Lung (tissue), 12 donors: Measurements from ENCODE around the gene MYO5C. TPM values are rescaled to one million over a fixed set of nuclear protein-coding genes. Genes with fewer than 3 reads are reported as not detected.

Experiments
- ATAC-seq: fragments of 200-7000 bp; cut with Tn5 transposase; one replicate; pipeline ENCODE4 v1.9.1; 2020; ENCODE audit warnings: moderate number of reproducible peaks; ENCODE audit not compliant: insufficient read depth, low FRiP score
- DNase-seq, 3 donors: peaks; one replicate each; pipeline ENCODE4 v3.0.0-alpha.2; 2013 to 2017
- H3K27ac ChIP-seq, 2 donors: one replicate each; pipeline ENCODE4 v1.5.1; 2013; ENCODE audit warnings: mild to moderate bottlenecking in 2 of 2, moderate library complexity in 2 of 2, control low read depth in 1 of 2, inconsistent platforms in 1 of 2, low read depth in 1 of 2, low read length in 1 of 2
- H3K27me3 ChIP-seq, 3 donors: one replicate each; pipeline ENCODE4 v1.5.1; 2013; ENCODE audit warnings: low read length in 2 of 3; ENCODE audit not compliant: control insufficient read depth in 3 of 3, insufficient read depth in 3 of 3
- H3K36me3 ChIP-seq, 4 donors: one replicate each; pipeline ENCODE4 v1.5.1; 2013; ENCODE audit warnings: low read length in 4 of 4, mild to moderate bottlenecking in 1 of 4, moderate library complexity in 1 of 4; ENCODE audit not compliant: control insufficient read depth in 4 of 4, insufficient read depth in 4 of 4
- H3K4me1 ChIP-seq, 5 donors: one replicate each; pipeline ENCODE4 v1.5.1; 2013; ENCODE audit warnings: low read length in 5 of 5, mild to moderate bottlenecking in 2 of 5, moderate library complexity in 1 of 5; ENCODE audit not compliant: control insufficient read depth in 5 of 5, insufficient read depth in 5 of 5
- H3K4me3 ChIP-seq: one replicate; pipeline ENCODE4 v1.5.1; 2013; ENCODE audit warnings: mild to moderate bottlenecking, control low read depth, moderate library complexity
- H3K9ac ChIP-seq, 2 donors: one replicate each; pipeline ENCODE4 v1.5.1; 2013; ENCODE audit warnings: low read length in 2 of 2, control low read depth in 1 of 2; ENCODE audit not compliant: insufficient read depth in 1 of 2
- H3K9me3 ChIP-seq, 4 donors: one replicate each; pipeline ENCODE4 v1.5.1; 2013; ENCODE audit warnings: low read length in 3 of 4, mild to moderate bottlenecking in 1 of 4, moderate library complexity in 1 of 4; ENCODE audit not compliant: control insufficient read depth in 4 of 4, insufficient read depth in 3 of 4
- CTCF ChIP-seq: IDR thresholded peaks from 2 replicates; pipeline ENCODE4 v1.5.1; 2012; ENCODE audit warnings: mild to moderate bottlenecking; ENCODE audit errors: control extremely low read depth, extremely low read depth
- WGBS, 2 donors: extraction: QIAGEN DNeasy Blood & Tissue Kit; methylation state at CpG; one replicate each; pipeline ENCODE4 v1.1.7; 2013; 5-methylcytosine and 5-hydroxymethylcytosine counted together
- polyA plus RNA-seq, 2 donors: library from polyadenylated mRNA; stranded (reverse); fragments of 200-250 nt; gene quantifications; one replicate each; pipeline ENCODE4 v1.2.1, GENCODE V29; 2013
- total RNA-seq, 2 donors: library from RNA; depleted of rRNA in 1 of 2; stranded (reverse); fragments of >200 nt in 1 of 2; gene quantifications; one replicate each; pipeline ENCODE4 v1.2.1, GENCODE V29; 2014 to 2021
- donor health status: control.
- donor health status: control.
- donor health status: Bipolar disorder and iron deficiency.
- donor health status: healthy.
- donor health status: DM: yes; HTN: yes; CAD: no.

MYO5C gene
- total and polyA plus RNA-seq, 4 donors: 11.1 to 70.1 (median 40.0) TPM

- Histone ChIP-seq H3K27ac (peak overlapping the region in 1 of 2 donors; percentile 73), H3K4me3 (no peak overlapping the region), H3K36me3 (peaks cover 0 to 13% (median 3%) of the 10 kb centered on the region in 4 donors), H3K4me1 (no peaks in the 10 kb centered on the region), H3K9ac (peak overlapping the region in 1 of 2 donors; percentile 3), H3K9me3 (no peaks in the 10 kb centered on the region), H3K27me3 (no peaks in the 10 kb centered on the region)
- 80 to 96% methylated on average over 1 of the region's 1 CpG for whole genome bisulfite sequencing, 2 donors
- TF ChIP-seq CTCF: no peak
- DNase-seq (no peak), ATAC-seq (no peak)
Measured at GRCh38 chr15:52329987-52330386, 34.4 kb upstream of the MYO5C start.

- H3K9me3 ChIP-seq: no peaks in the 10 kb centered on the region
- H3K36me3 ChIP-seq: peaks cover 0 to 10% (median 3%) of the 10 kb centered on the region in 4 donors
- TF ChIP-seq CTCF: no peak
- H3K27me3 ChIP-seq: no peaks in the 10 kb centered on the region
- ATAC-seq (peak; percentile 23), DNase-seq (peak in 2 of 3 donors; percentile 23 to 65)
- 72 to 90% methylated on average over 2 of the region's 2 CpGs for WGBS, 2 donors
- no peaks in the 10 kb centered on the region for H3K4me1 ChIP-seq
- H3K9ac ChIP-seq: no peak overlapping the region
- H3K27ac ChIP-seq: peak overlapping the region in 1 of 2 donors; percentile 1
- H3K4me3 ChIP-seq: no peak overlapping the region
Measured at GRCh38 chr15:52329150-52329549, 33.5 kb upstream of the MYO5C start.

- Histone ChIP-seq H3K4me1 (no peaks in the 10 kb centered on the region), H3K9ac (no peak overlapping the region), H3K36me3 (peaks cover 0 to 10% (median 3%) of the 10 kb centered on the region in 4 donors), H3K27me3 (no peaks in the 10 kb centered on the region), H3K4me3 (no peak overlapping the region), H3K9me3 (no peaks in the 10 kb centered on the region), H3K27ac (peak overlapping the region in 1 of 2 donors; percentile 71)
- TF ChIP-seq CTCF: no peak
- DNase-seq (peak in 1 of 3 donors; percentile 27), ATAC-seq (no peak)
- WGBS, 2 donors: 71 to 83% methylated on average over 2 of the region's 2 CpGs
Measured at GRCh38 chr15:52328680-52329079, 33.1 kb upstream of the MYO5C start.

GRCh38 chr15:52326756-52327155 lies 31.2 kb upstream of the MYO5C start:
- Histone ChIP-seq H3K4me3 (no peak overlapping the region), H3K9me3 (no peaks in the 10 kb centered on the region), H3K4me1 (no peaks in the 10 kb centered on the region), H3K36me3 (peaks cover 0 to 10% (median 5%) of the 10 kb centered on the region in 4 donors), H3K27ac (no peak overlapping the region), H3K27me3 (no peaks in the 10 kb centered on the region), H3K9ac (no peak overlapping the region)
- WGBS, 2 donors: 73 to 92% methylated on average over 2 of the region's 2 CpGs
- ATAC-seq: no peak
- no peak for TF ChIP-seq CTCF
- DNase-seq: peak in 1 of 3 donors; percentile 29
